Endothelial cell (in vitro differentiated cells): Measurements from ENCODE around the gene KCNQ1. TPM values are rescaled to one million over a fixed set of nuclear protein-coding genes. Genes with fewer than 3 reads are reported as not detected.

ENCODE experiments used
- DNase-seq: peaks from one replicate; pipeline ENCODE4 v3.0.0; 2021; ENCODE audit warnings: low spot score
- H3K27ac Mint-ChIP-seq: one replicate; pipeline ENCODE4 v1.8.0; 2021; ENCODE audit warnings: mixed read lengths, inconsistent platforms; ENCODE audit not compliant: unreplicated experiment
- H3K27me3 Mint-ChIP-seq: one replicate; pipeline ENCODE4 v1.8.0; 2021; ENCODE audit warnings: mild to moderate bottlenecking, moderate library complexity, mixed read lengths, inconsistent platforms; ENCODE audit not compliant: unreplicated experiment
- H3K36me3 Mint-ChIP-seq: one replicate; pipeline ENCODE4 v1.8.0; 2021; ENCODE audit warnings: mild to moderate bottlenecking, low read depth, mixed read lengths, inconsistent platforms; ENCODE audit not compliant: unreplicated experiment
- H3K4me1 Mint-ChIP-seq: one replicate; pipeline ENCODE4 v1.8.0; 2021; ENCODE audit warnings: mild to moderate bottlenecking, mixed read lengths, inconsistent platforms; ENCODE audit not compliant: unreplicated experiment
- H3K4me3 Mint-ChIP-seq: one replicate; pipeline ENCODE4 v1.8.0; 2021; ENCODE audit warnings: mild to moderate bottlenecking, mixed read lengths, inconsistent platforms; ENCODE audit not compliant: unreplicated experiment
- H3K9me3 Mint-ChIP-seq: one replicate; pipeline ENCODE4 v1.8.0; 2021; ENCODE audit warnings: mixed read lengths, inconsistent platforms; ENCODE audit not compliant: unreplicated experiment
- total RNA-seq: library from RNA; stranded (reverse); fragmentation: NEBNext Ultra II Directional; extraction: Animal tissue kit (Norgen Biotek cat#: 25700); gene quantifications from one replicate; pipeline ENCODE4 v1.2.1, GENCODE V29; 2021; ENCODE audit not compliant: unreplicated experiment
- TF ChIP-seq, protein P1 (sequence below): fragments of 200-600 bp; sonication (generic); IDR thresholded peaks from one replicate; pipeline ENCODE4 v1.5.0; 2021; ENCODE audit warnings: antibody characterized with exemption; ENCODE audit not compliant: unreplicated experiment

Gene KCNQ1
- total RNA-seq, 1 donor from 2014 or later, result 35.3 TPM

DNA sequence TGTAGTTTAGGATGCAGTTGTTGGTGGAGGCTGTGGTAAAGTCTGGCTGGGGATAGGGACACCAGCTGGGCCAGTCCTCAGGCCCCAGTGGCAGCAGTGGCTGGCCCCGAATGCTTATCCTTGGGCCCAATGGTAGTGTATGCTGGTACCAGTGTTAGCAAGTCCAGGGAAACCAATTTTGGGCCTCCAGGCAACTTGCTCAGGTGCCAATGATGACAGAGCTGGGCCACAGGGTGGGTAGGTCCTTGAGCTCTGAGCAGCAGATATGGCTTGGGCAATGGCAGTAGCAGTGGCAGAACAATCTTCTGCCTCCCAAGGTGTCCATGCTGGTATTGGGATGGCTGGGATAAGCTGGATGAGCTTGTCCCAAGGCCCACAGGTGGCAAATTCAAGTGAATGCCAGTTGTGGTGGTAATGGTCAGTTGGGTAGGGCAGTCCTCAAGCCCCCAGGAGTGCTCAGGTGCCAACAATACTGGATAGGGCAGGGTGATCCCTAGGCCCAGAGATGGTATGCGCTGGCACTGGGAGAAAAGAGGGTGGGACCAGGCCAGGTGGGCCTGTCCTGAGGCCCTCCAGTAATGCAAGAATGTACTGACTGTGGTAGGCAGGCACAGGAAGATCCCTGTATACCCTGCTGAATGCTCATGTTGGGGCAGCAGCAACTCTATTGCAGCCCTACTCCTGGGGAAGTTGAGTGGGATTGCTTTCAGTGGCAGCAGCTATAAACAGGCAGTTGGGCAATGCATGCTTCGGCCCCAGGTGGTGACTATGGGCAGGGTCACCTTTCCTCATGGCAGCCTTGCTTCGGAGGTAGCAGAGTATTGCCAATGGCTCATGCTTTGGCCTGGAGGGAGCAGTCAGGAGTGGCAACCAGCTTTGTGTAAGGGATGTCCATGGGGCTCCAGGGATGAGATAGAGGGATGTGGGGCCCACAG, 200.3 kb downstream of the KCNQ1 start:
- Mint-ChIP-seq H3K9me3 (peaks cover 46% of the 10 kb centered on the region), H3K4me1 (no peaks in the 10 kb centered on the region), H3K27ac (no peak overlapping the region), H3K27me3 (no peaks in the 10 kb centered on the region), H3K4me3 (no peak overlapping the region), H3K36me3 (peaks cover 38% of the 10 kb centered on the region)
- no peak for DNase-seq
- TF ChIP-seq, protein P1, sequence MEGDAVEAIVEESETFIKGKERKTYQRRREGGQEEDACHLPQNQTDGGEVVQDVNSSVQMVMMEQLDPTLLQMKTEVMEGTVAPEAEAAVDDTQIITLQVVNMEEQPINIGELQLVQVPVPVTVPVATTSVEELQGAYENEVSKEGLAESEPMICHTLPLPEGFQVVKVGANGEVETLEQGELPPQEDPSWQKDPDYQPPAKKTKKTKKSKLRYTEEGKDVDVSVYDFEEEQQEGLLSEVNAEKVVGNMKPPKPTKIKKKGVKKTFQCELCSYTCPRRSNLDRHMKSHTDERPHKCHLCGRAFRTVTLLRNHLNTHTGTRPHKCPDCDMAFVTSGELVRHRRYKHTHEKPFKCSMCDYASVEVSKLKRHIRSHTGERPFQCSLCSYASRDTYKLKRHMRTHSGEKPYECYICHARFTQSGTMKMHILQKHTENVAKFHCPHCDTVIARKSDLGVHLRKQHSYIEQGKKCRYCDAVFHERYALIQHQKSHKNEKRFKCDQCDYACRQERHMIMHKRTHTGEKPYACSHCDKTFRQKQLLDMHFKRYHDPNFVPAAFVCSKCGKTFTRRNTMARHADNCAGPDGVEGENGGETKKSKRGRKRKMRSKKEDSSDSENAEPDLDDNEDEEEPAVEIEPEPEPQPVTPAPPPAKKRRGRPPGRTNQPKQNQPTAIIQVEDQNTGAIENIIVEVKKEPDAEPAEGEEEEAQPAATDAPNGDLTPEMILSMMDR, result no peak

DNA sequence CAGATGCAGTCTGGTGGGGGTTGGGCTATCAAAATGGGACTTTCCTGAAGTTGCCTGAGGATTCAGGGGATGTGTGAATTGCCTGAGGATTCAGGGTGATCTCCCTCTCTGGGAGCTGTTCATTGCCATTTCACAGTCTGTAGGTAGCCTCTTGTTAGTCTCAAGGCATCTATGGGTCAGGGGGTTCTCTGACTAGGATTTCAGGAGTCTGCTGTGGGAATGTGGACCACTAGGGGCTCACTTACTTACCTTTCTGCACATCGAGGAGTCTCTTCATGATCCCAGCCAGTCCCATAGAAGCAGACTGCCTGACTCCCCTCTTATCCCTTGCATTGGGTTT, 200.9 kb downstream of the KCNQ1 start:
- Mint-ChIP-seq H3K9me3 (peaks cover 44% of the 10 kb centered on the region), H3K36me3 (peaks cover 34% of the 10 kb centered on the region), H3K27ac (no peak overlapping the region), H3K4me1 (peaks cover under 1% of the 10 kb centered on the region), H3K27me3 (peaks cover 2% of the 10 kb centered on the region), H3K4me3 (no peak overlapping the region)
- no peak for DNase-seq
- TF ChIP-seq, protein P1, result no peak

DNA sequence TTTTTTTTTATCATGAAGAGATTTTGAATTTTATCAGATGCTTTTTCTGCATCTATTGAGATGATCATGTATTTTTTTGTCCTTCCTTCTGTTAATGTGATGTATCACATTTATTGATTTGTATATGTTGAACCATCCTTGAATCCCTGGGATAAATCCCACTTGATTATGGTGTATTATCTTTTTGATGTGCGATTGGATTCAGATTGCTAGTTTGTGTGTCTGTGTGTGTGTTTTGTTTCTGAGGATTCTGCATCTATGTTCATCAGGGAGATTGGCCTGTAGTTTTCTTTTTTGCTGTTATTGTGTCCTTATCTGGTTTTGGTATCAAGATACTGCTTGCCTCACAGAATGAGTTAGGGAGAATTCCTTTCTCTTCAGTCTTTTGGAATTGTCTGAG, 202.4 kb downstream of the KCNQ1 start:
- Mint-ChIP-seq H3K27me3 (peaks cover 4% of the 10 kb centered on the region), H3K36me3 (peaks cover 34% of the 10 kb centered on the region), H3K4me1 (peaks cover 4% of the 10 kb centered on the region), H3K4me3 (no peak overlapping the region), H3K9me3 (peaks cover 38% of the 10 kb centered on the region), H3K27ac (no peak overlapping the region)
- no peak for DNase-seq
- TF ChIP-seq, protein P1, result no peak

DNA sequence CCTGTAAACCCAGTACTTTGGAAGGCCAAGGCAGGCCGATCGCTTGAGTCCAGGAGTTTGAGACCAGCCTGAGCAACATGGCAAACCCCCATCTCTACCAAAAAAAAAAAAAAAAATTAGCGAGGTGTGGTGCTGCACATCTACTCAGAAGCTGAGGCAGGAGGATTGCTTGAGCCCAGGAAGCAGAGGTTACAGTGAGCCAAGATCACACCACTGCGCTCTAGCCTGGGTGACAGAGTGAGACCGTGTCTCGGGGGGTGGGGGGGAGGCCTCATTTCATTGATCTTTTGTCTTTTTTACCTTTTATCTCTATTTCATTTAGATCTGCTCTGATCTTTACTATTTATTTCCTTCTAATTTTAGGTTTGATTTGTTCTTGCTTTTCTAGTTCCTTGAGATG, 203.1 kb downstream of the KCNQ1 start:
- H3K27ac Mint-ChIP-seq, result no peak overlapping the region
- H3K4me1 Mint-ChIP-seq, result peaks cover 4% of the 10 kb centered on the region
- no peak for DNase-seq
- H3K9me3 Mint-ChIP-seq, result peaks cover 33% of the 10 kb centered on the region
- peaks cover 7% of the 10 kb centered on the region for H3K27me3 Mint-ChIP-seq
- H3K36me3 Mint-ChIP-seq, result peaks cover 39% of the 10 kb centered on the region
- TF ChIP-seq, protein P1, result no peak
- no peak overlapping the region for H3K4me3 Mint-ChIP-seq

DNA sequence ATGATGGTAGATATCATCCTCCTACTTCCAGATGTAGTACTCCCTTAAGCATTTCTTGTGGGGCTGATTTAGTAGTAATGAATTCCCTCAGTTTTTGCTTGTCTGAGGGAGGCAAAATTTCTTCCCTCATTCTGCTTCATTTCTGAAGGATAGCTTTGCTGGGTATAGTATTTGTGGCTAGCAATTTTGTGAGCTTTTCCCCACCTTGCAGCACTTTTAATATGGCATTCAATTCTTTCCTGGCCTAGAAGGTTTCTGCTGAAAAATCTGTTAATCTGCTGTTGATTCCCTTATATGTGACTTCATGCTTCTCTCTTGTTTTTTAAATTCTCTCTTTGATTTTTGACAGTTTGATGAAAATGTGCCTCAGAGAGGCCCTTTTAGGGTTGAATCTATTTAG, 204.6 kb downstream of the KCNQ1 start:
- Mint-ChIP-seq H3K27ac (no peak overlapping the region), H3K4me3 (no peak overlapping the region), H3K4me1 (peaks cover 4% of the 10 kb centered on the region), H3K36me3 (peaks cover 34% of the 10 kb centered on the region), H3K27me3 (peaks cover 7% of the 10 kb centered on the region), H3K9me3 (peaks cover 27% of the 10 kb centered on the region)
- TF ChIP-seq, protein P1, result no peak
- DNase-seq, result no peak
